Loucy (cell line): ENCODE results near the gene TMEM256.
"Not testable (repeated sequence)": the region's sequence is repeated elsewhere in the genome, so short reads cannot be mapped to it uniquely, and the experiment has no call there.

Experiments
- CTCF ChIP-seq: fragments of 200-600 bp; sonication (generic); conservative IDR thresholded peaks from 2 replicates; pipeline ENCODE4 v1.5.1; 2014; ENCODE audit warnings: mild to moderate bottlenecking, antibody characterized with exemption, low read length
- EZH2phosphoT487 ChIP-seq: fragments of 200-600 bp; IDR thresholded peaks from 2 replicates; pipeline ENCODE4 v1.6.1; 2018; ENCODE audit warnings: antibody characterized with exemption, mild to moderate bottlenecking, moderate library complexity, borderline replicate concordance

GRCh38 chr17:7365963-7366362 lies 37.9 kb downstream of the TMEM256 start:
- not testable (repeated sequence) for TF ChIP-seq CTCF, EZH2phosphoT487
